K562 (cell line): ENCODE measurements around the gene BCORL1. TPM values are rescaled to one million over a fixed set of nuclear protein-coding genes. Genes with fewer than 3 reads are reported as not detected.

Experiments
- ATAC-seq: fragments of 200-7000 bp; cut with Tn5 transposase; 3 replicates; pipeline ENCODE4 v1.9.1; 2020; ENCODE audit warnings: moderate library complexity
- BruUV-seq: library from RNA; stranded (reverse); fragments of 400-500 nt; replicated peaks from 2 replicates; lab custom pipeline; 2021; lab: Mats Ljungman, UMichigan
- CTCF ChIA-PET: fragments of 300-600 bp; formaldehyde crosslinking; extraction: SDS; loops from one replicate; lab custom pipeline; 2021; ENCODE audit warnings: low intra/inter-chr PET ratio; lab: Yijun Ruan, JAX
- POLR2A ChIA-PET: fragments of 300-600, 350-650 bp; sonication (Branson Sonifier 250); formaldehyde crosslinking; extraction: SDS; loops from one replicate; lab custom pipeline; 2021; ENCODE audit warnings: antibody characterized with exemption, inconsistent platforms; lab: Yijun Ruan, JAX
- DNase-seq, 4 experiments: peaks; one replicate each; pipeline versions ENCODE4 v3.0.0 to v3.0.0-alpha.2; 2011 to 2018; ENCODE audit warnings: low spot score in 3 of 4, mixed read lengths in 3 of 4; ENCODE audit errors: extremely low read depth in 1 of 4
- FAIRE-seq: peaks from 2 replicates; lab custom pipeline; 2011; peaks lifted over from hg19 to GRCh38; lab: Jason Lieb, UNC
- H2AFZ ChIP-seq: 2 replicates; pipeline ENCODE4 v1.6.0; 2011; ENCODE audit warnings: low read depth, low read length, control low read depth, inconsistent platforms
- H3K27ac ChIP-seq: fragments of 200-600 bp; 3 replicates; pipeline ENCODE4 v1.8.0; 2011; ENCODE audit warnings: low read depth, mild to moderate bottlenecking, control low read depth, inconsistent platforms, low read length, moderate library complexity, mixed read lengths; ENCODE audit errors: extremely low read depth
- H3K27me3 ChIP-seq, 2 experiments: fragments of 300-600 bp in 1 of 2; 2 replicates in 1 of 2; 3 replicates in 1 of 2; pipeline versions ENCODE4 v1.6.0 to v1.8.0; 2011; ENCODE audit warnings: inconsistent platforms in 2 of 2, low read length in 2 of 2, mild to moderate bottlenecking in 1 of 2, mixed read lengths in 1 of 2, moderate library complexity in 1 of 2; ENCODE audit not compliant: control insufficient read depth in 2 of 2, insufficient read depth in 2 of 2
- H3K36me3 ChIP-seq: fragments of 300-600 bp; 3 replicates; pipeline ENCODE4 v1.8.0; 2011; ENCODE audit warnings: mild to moderate bottlenecking, low read length, inconsistent platforms; ENCODE audit not compliant: control insufficient read depth, insufficient read depth
- H3K4me1 ChIP-seq, 2 experiments: fragments of 200-600 bp in 1 of 2; replicated peaks in 1 of 2; 2 replicates in 1 of 2; 3 replicates in 1 of 2; pipeline versions ENCODE4 v1.5.1 to v1.8.0; 2011; ENCODE audit warnings: inconsistent platforms in 2 of 2, low read length in 2 of 2, mild to moderate bottlenecking in 1 of 2, mixed read lengths in 1 of 2, moderate library complexity in 1 of 2; ENCODE audit not compliant: control insufficient read depth in 2 of 2, insufficient read depth in 2 of 2
- H3K4me2 ChIP-seq: 2 replicates; pipeline ENCODE4 v1.6.1; 2011; ENCODE audit warnings: low read length, control low read depth, inconsistent platforms, mixed read lengths; ENCODE audit not compliant: insufficient read depth
- H3K4me3 ChIP-seq: fragments of 200-600 bp; sonication (generic), shearing (Covaris generic); 2 replicates; pipeline ENCODE4 v1.5.1; 2016; ENCODE audit warnings: control low read depth, inconsistent platforms
- H3K79me2 ChIP-seq: fragments of 200-600 bp; 3 replicates; pipeline ENCODE4 v1.8.0; 2011; ENCODE audit warnings: low read length, inconsistent platforms; ENCODE audit not compliant: control insufficient read depth, insufficient read depth
- H3K9ac ChIP-seq, 2 experiments: 2 replicates each; pipeline versions ENCODE4 v1.6.0 to v1.6.1; 2011; ENCODE audit warnings: low read depth in 2 of 2, low read length in 2 of 2, control low read depth in 1 of 2, inconsistent platforms in 1 of 2, mild to moderate bottlenecking in 1 of 2, mixed read lengths in 1 of 2; ENCODE audit not compliant: insufficient read depth in 1 of 2
- H3K9me1 ChIP-seq: one replicate; pipeline ENCODE4 v1.6.0; 2011; ENCODE audit warnings: inconsistent platforms, mild to moderate bottlenecking, low read length, moderate library complexity; ENCODE audit not compliant: control insufficient read depth, insufficient read depth
- H3K9me3 ChIP-seq: replicated peaks from 2 replicates; pipeline ENCODE4 v1.5.1; 2011; ENCODE audit warnings: low read depth, low read length, inconsistent platforms; ENCODE audit not compliant: control insufficient read depth, insufficient read depth
- H4K20me1 ChIP-seq: replicated peaks from 2 replicates; pipeline ENCODE4 v1.6.1; 2011; ENCODE audit warnings: low read length, inconsistent platforms, mixed read lengths; ENCODE audit not compliant: control insufficient read depth, insufficient read depth
- BRF1 ChIP-seq: IDR thresholded peaks from 3 replicates; pipeline ENCODE4 v1.6.1; 2011; ENCODE audit warnings: borderline replicate concordance, mild to moderate bottlenecking; ENCODE audit not compliant: insufficient read length; ENCODE audit errors: extremely low read depth
- CBFA2T3 ChIP-seq: fragments of 450-650 bp; IDR thresholded peaks from 2 replicates; pipeline ENCODE4 v1.6.1; 2017
- FOXK1 ChIP-seq: sonication (generic); formaldehyde crosslinking; IDR thresholded peaks from 2 replicates; pipeline ENCODE4 v1.8.0; 2022; ENCODE audit warnings: missing genetic modification reagents, mild to moderate bottlenecking, borderline replicate concordance
- HDAC1 ChIP-seq, 2 experiments: fragments of 450-650 bp; IDR thresholded peaks; 2 replicates each; pipeline ENCODE4 v1.6.1; 2016 to 2017; ENCODE audit warnings: inconsistent platforms in 1 of 2, mild to moderate bottlenecking in 1 of 2, moderate library complexity in 1 of 2
- HES1 ChIP-seq: fragments of 450-650 bp; IDR thresholded peaks from 2 replicates; pipeline ENCODE4 v1.6.1; 2016; ENCODE audit warnings: low read depth, mild to moderate bottlenecking, moderate library complexity
- HEY1 ChIP-seq: fragments of 250-450 bp; sonication (Bioruptor Pico); IDR thresholded peaks from 2 replicates; pipeline ENCODE4 v1.5.0; 2020; ENCODE audit warnings: mild to moderate bottlenecking, moderate library complexity, borderline replicate concordance
- RCOR1 ChIP-seq, 2 experiments: IDR thresholded peaks; 2 replicates each; pipeline ENCODE4 v1.6.1; 2012; ENCODE audit warnings: low read depth in 2 of 2, low read length in 2 of 2, borderline replicate concordance in 1 of 2, improper control_type of control experiment in 1 of 2
- SIX5 ChIP-seq, 2 experiments: IDR thresholded peaks; 2 replicates each; pipeline ENCODE4 v1.6.1; 2011; ENCODE audit warnings: low read length in 2 of 2, borderline replicate concordance in 1 of 2, low read depth in 1 of 2, mild to moderate bottlenecking in 1 of 2, moderate library complexity in 1 of 2; ENCODE audit not compliant: insufficient read depth in 1 of 2
- USF2 ChIP-seq: sonication (generic); formaldehyde crosslinking; IDR thresholded peaks from 2 replicates; pipeline ENCODE4 v1.5.0; 2020; ENCODE audit warnings: missing genetic modification reagents
- ZNF12 ChIP-seq: sonication (generic); formaldehyde crosslinking; IDR thresholded peaks from 2 replicates; pipeline ENCODE4 v1.4.0; 2020; ENCODE audit warnings: mild to moderate bottlenecking, missing genetic modification reagents
- ZNF512 ChIP-seq: IDR thresholded peaks from 2 replicates; pipeline ENCODE4 v1.6.1; 2016; ENCODE audit warnings: missing genetic modification characterization, missing compliant biosample characterization
- ZNF644 ChIP-seq: fragments of 200-800 bp; sonication (Bioruptor generic); IDR thresholded peaks from 2 replicates; pipeline ENCODE4 v1.6.1; 2016; ENCODE audit warnings: low read depth, missing genetic modification characterization, missing compliant biosample characterization
- ZNF668 ChIP-seq: fragments of 250-450 bp; sonication (Bioruptor Pico); IDR thresholded peaks from 2 replicates; pipeline ENCODE4 v1.8.0; 2022; ENCODE audit warnings: mild to moderate bottlenecking, inconsistent platforms
- WGBS: fragments of 100-300 bp; shearing (Covaris generic); methylation state at CpG from one replicate; pipeline ENCODE4 v1.1.6; 2016; ENCODE audit warnings: low coverage, mixed read lengths; ENCODE audit not compliant: insufficient coverage; ENCODE audit errors: missing lambda C conversion rate; 5-methylcytosine and 5-hydroxymethylcytosine counted together
- in situ Hi-C: fragments of 300-500 bp; cut with MboI; formaldehyde crosslinking; loops from 4 replicates; pipeline ENCODE4 v1.15.0; 2018; ENCODE audit warnings: inconsistent platforms, mixed read lengths
- intact Hi-C: fragments of 100-400 bp; cut with micrococcal nuclease; formaldehyde crosslinking; loops from 2 replicates; pipeline ENCODE4 v1.14.2; 2022
- polyA plus RNA-seq, 8 experiments: library from polyadenylated mRNA; depleted of rRNA in 4 of 8; stranded (reverse) in 5 of 8; unstranded in 3 of 8; fragments of >200 nt; fragmentation: Nextera tagmentation in 2 of 8; fragmentation: Illumina TruSeq in 1 of 8; extraction: Ambion mirVana in 2 of 8; extraction: Trizol in 1 of 8; gene quantifications; 2 replicates each; pipeline versions ENCODE4 v1.2.1 to v1.2.3, GENCODE V29; 2011 to 2014; ENCODE audit warnings: inconsistent platforms in 1 of 8, missing spikeins in 1 of 8
- total RNA-seq, 7 experiments: library from RNA; depleted of rRNA in 6 of 7; stranded (reverse); fragments of >200 nt in 6 of 7; fragmentation: Illumina TruSeq in 2 of 7; extraction: Trizol in 2 of 7; gene quantifications; 2 replicates each; pipeline versions ENCODE4 v1.2.1 to v1.2.3, GENCODE V29; 2011 to 2021; ENCODE audit warnings: low replicate concordance in 1 of 7

BCORL1 gene
- total and polyA plus RNA-seq, 9 of the 15 experiments (the other 6 are each of a cell fraction or from before 2014, with no cell fraction given): 0.48 to 29.6 (median 2.1) TPM

- TF ChIP-seq SIX5 (IDR thresholded peaks at IDR 0.05; ENCODE audit: borderline replicate concordance in 1 of 2, insufficient read depth in 1 of 2, low read depth in 1 of 2, low read length in 2 of 2) (no peak), HDAC1 (IDR thresholded peaks at IDR 0.05) (peak in 1 of 2 experiments; percentile 69; a peak in 2 of 4 replicates), RCOR1 (IDR thresholded peaks at IDR 0.05; ENCODE audit: borderline replicate concordance in 1 of 2, low read depth in 2 of 2, low read length in 2 of 2) (peak; percentile 74 to 95; a peak in 3 of 4 replicates), BRF1 (no peak), HES1 (no peak), CBFA2T3 (peak; percentile 30; the same call in 1 of the 2 replicates), ZNF644 (tag) (no peak), ZNF12 (CRISPR knock-in tag) (no peak)
Measured at GRCh38 chrX:129954804-129955203, 27.6 kb upstream of the BCORL1 start (continued).

GRCh38 chrX:129955682-129956081 is 26.8 kb upstream of the BCORL1 start:
- H3K79me2 ChIP-seq: peaks cover 9% of the 10 kb centered on the region; the same call in 2 of the 3 replicates
- in situ Hi-C loops (no loop called here), intact Hi-C loops (no loop called here)
- TF ChIP-seq USF2 (CRISPR knock-in tag): no peak
- peak; percentile 57 for TF ChIP-seq ZNF512 (tag)
- TF ChIP-seq HEY1 (CRISPR knock-in tag): no peak
- no peak for TF ChIP-seq ZNF668 (CRISPR knock-in tag)
- TF ChIP-seq FOXK1 (CRISPR knock-in tag): no peak
- no peaks in the 10 kb centered on the region for H4K20me1 ChIP-seq
- 100% methylated on average over 2 of the region's 3 CpGs for WGBS
- no peaks in the 10 kb centered on the region for H3K9me3 ChIP-seq
- FAIRE-seq (no peak), ATAC-seq (no peak), DNase-seq (no peak)
- no peaks in the 10 kb centered on the region for H3K36me3 ChIP-seq
- no peaks in the 10 kb centered on the region for H3K27me3 ChIP-seq
- H3K27ac ChIP-seq: no peak overlapping the region
- no peaks in the 10 kb centered on the region for H3K9me1 ChIP-seq
- no peak overlapping the region for H2AFZ ChIP-seq
- no TSS peak for BruUV-seq
- CTCF ChIA-PET: no interaction called here
- POLR2A ChIA-PET: interaction anchor here (0.7 to 2.3 kb wide), 2 partner anchors 15 to 49 kb away, joined by 4 to 5 read pairs; partner anchors contain the start of gene UTP14A
- H3K4me1 ChIP-seq: peaks cover 35 to 44% of the 10 kb centered on the region in 2 experiments
- no peak overlapping the region for H3K9ac ChIP-seq
- H3K4me2 ChIP-seq: no peak overlapping the region
- H3K4me3 ChIP-seq: no peak overlapping the region
